NCI-H460 (cell line): ENCODE results near the gene VSTM2B. TPM values are rescaled to one million over a fixed set of nuclear protein-coding genes. Genes with fewer than 3 reads are reported as not detected.
"Not testable (repeated sequence)": the region's sequence is repeated elsewhere in the genome, so short reads cannot be mapped to it uniquely, and the experiment has no call there.

ENCODE experiments used
- DNase-seq: peaks from one replicate; pipeline ENCODE4 v3.0.0-alpha.2; 2016; ENCODE audit warnings: low read depth; ENCODE audit errors: extremely low read depth
- polyA plus RNA-seq: library from polyadenylated mRNA; depleted of rRNA; stranded (reverse); fragments of >200 nt; gene quantifications from 2 replicates; pipeline ENCODE4 v1.2.3, GENCODE V29; 2014; cell fraction: nucleus; rRNA removed
- total RNA-seq: library from RNA; depleted of rRNA; stranded (reverse); fragments of >200 nt; shearing (Covaris generic); gene quantifications from 2 replicates; pipeline ENCODE4 v1.2.3, GENCODE V29; 2014; rRNA removed

The VSTM2B gene
- total RNA-seq = not detected in 2 replicates
- not detected in 2 replicates for polyA plus RNA-seq

DNA sequence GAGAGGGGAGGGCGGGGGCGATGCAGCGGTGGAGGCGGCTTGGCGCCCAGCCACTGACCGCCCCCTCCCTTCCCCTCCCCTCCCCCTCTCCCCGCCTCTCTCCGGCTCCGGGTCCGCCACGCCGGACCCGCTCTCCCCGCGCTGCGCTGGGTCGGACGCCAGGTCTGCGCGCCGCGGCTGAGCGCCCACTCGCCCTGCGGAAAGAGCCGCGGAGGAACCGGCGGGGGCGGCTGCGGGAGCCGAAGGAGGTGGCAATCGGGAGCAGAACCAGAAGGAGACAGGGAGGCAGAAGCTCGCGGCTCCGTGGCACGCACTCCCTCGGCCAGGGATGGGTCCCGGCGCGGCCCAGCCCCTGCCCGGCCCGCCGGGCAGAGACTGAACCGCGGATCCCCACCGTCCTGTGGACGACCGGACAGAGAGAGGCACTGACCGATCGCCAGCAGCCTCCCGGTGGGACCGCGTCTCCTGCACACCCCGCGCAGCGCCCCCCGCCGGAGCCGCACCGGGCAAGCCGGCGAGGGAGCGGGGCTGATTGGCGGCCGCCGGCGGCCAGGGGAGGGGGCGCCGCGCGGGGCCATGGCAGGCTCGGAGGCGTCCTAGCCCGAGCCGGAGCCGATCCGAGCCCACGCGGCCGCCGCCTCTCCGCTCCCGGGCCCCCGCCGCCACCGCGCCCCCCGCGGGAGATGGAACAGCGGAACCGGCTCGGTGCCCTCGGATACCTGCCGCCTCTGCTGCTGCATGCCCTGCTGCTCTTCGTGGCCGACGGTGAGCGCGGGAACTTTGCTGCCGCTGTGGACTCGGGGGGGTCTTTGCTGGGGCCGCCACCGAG is at the start of gene VSTM2B:
TSS of gene VSTM2B (plus strand) at position 94 of the 829 bp plus-strand sequence. CDS start at position 684, 590 bp downstream.
- no peak for DNase-seq

DNA sequence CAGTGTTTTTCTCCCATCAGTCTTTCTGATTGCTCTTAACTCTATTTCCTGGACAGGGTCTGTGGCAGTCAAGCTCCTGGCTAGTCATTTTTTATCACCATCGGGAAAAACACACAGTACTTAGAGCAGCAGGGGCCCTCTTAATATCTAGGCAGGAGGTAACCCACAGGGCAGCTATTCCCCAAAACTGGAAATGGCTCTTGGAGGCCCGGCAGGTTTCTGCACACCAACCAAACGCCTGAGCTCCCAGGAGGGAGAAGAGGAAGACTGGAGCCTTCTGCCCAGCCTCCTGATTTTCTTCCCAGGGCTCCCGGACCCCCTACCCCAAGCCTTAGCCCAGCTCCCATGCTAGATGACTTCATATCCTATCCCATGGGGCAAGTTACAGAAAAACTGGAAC is 49.3 kb upstream of the VSTM2B start:
- DNase-seq = no peak

DNA sequence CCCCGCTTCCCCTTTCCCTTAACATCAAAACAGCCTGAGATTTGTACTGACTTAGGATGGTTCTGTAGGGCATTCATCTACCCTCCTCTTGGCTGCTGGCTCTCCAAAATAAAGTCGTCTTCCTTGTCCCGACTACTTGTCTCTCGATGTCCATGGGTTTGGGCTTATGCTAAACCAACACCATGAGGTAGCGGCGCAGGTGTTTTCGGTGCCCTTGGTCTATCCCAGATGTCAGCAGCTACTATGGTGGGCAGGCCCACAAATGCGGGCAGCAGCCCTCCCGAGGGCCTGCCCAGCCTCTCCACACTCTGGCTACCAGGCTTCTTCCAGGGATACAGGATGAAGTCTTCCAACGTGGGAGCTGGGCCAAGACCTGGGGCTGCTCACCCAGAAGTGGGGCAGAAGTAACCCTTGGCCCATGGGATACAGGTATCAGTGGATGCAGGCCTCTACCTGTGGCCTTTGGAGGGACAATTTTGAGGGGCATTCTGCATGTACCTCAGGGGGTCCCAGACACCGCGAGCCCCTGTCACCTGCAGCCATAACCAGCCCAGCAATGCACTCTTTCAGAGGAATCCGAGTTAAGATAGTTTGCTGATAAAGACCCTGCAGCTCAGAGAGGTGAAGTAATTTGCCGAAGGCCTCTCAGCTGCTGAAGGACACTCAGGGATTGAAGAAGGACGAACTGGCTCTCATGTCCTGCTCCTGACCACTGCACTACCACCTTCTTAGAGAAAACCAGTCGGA is 47.8 kb upstream of the VSTM2B start:
- DNase-seq = no peak

DNA sequence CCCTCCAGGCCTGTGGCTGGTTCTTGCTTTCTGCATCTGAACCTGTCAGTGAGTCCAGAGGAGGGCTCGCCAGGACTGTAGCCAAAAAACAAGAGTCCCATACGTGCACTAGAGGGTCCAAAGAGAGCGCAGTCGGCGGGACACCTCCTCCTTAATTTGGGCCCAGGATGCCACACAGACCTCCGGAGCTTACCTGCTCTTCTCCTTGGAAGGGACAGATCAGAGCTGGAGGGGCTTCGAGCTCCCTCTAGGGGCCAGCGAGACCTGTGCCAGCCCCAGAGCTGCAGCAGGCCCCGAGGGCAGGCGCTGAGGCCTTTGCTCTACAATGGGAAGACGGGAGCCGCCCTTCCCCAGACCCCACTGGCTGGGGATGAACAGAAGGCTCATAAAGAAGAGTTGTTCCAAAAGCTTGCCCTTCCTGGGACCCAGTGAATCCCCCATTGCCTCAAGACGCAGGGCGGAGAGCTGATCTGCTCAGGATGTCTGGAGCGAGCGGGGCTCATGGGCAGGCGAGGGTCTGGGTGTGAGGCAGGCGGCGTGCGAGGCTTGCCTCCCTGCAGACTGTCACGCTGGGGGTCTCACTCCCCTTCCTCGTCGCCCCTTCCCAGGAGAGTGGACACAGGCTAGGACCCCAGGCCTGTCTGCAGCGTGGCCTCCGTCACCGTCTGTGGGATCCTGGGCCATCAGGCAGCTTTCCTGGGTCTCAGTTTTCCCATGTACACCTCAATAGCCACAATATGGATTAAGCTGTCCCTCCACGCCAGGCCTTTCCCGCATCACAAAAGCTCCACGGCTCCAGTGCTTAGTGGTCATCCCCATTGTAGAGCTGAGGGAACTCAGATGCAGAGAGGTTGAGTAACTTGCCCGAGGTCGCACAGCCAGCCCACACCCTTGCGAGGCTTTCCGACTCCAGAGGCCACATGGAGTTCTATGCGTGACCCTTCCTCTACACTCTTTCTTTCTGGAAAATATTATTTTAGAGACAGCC is 46.9 kb upstream of the VSTM2B start:
- no peak for DNase-seq

DNA sequence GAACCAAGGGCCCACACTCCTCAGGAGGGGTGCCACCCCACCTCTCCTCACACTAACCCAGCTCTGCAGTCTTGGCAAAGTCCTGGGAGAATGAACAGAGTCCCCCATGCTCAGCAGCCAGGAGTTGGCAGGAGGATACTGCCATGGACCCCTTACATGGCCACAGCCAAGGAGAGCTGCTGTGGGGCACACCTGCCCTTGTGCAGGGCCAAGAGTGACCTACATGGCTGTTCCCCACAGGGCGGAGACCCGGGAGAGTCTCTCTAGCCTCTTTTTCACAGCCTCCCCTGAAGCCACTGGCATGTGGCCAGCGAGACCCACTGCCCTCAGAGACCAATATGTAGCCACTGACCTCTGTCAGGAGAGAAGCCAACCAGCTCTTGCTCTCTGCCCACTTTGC is 45.9 kb upstream of the VSTM2B start:
- DNase-seq = no peak

DNA sequence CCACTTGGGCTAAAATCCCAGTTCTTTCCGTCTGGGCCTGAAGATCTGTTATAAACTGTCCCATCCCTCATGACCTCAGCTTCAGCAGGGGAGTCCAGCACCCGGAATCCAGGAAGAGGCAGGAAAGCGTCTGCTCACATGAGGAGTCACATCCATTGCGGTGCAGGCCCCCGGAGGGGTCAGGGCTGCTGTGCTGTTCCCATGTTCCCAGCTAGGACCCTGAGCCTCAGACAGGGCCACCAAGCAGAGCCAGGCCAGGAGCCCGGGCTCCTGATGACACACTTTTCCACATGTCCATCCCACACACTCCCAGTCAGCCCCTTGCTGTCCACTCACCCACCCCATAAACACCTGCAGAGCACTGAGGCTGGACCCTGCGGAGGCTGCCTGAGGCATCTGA is 45.3 kb upstream of the VSTM2B start:
- no peak for DNase-seq

DNA sequence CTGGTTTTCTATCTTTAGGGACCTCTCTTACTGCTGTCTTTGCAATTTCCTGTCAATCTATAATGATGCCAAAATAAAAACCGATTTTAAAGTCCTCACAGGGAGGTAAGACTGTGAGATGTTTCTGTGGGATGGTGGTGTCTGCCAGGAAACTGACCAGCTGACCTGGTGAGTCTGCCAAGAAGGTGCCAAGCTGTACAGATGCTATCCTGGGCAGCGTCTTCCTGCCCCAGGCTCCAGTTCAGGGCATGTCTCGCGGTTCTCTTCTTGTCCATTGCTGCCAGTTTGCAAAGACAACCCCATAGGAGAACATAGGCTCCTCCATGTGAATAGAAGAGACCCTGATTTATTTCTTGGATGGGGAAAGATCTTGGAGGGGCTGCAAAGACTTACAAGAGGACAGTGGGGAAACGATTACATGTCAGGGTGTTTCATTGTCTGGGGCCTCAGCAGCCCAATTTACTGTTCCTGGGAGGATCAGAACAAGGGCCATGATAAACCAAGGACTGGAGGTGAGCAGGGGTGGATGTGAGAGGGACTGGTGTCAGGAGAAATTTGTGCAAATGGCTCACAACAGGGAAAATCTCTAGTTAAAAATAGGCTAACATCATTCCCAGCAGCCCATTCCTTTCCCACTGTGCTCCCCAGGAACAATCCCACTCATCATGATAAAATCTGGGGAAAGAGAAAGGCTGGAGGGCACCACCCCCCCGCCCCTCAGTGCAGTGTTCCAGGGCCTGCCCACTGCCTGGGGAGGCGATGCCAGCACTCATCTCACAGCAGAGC is 42.7 kb upstream of the VSTM2B start:
- no peak for DNase-seq

DNA sequence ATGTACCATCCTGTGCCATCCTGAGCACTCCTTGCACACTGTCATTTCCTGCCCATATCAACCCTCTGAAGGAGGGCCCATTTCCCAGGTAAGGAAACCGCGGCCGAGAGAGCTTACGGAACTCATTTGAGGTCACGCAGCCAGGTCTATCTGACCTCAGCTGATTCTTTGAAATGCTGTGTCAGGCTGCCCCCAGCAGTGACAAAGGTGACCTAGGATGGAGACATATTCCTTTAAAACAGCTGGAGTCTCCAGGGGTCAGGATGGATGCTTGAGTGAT is 42.2 kb upstream of the VSTM2B start:
- no peak for DNase-seq

DNA sequence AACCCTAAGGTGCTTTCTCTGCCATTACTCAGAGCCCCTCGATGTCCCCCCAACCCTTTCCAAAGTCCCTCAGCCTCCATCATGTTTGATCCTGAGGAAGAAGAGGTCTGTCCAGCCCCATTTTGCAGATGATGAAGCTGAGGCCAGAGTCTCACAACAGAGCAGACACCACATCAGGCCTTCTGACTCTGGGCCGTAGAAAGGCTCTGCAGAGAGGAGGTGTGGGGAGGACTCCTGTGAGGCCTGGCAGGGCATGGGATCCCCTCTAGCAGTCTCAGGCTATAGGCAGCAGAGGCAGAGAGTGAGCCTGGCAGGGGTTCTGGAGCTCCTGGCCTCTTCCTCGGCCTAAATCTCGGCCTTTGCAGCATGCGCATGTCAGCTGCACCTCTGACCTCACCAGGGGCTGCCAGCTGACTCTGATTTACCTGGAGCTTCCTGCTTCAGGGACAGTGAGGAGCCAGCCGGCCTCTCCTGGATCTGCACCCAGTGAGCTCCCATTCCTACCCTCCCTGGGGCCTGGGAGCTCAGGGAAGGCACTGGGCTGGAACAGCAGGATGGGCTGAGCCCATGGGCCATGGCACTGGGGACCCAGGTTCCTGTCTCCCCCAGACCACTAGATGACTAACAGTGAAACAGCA is 41.7 kb upstream of the VSTM2B start:
- DNase-seq = no peak

DNA sequence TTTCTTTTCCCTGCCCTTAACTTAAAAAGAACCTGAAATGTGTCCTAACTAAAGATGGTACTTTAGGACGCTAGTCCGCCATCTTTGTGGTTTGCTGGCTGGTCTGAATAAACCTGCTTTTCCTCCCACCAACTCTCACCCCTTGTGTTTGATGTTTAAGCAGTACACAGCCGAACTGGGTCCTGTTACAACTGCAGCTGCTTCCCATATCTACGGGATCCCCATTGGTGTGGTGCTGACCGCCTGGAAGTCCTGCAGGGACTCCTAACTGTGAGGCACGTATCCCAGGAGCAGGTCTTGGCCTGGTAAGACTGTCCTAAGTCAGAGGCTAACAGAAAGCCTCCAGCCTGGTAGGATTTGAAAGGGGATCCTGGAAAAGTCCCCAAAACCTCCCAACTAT is 40.9 kb upstream of the VSTM2B start:
- DNase-seq = no peak

DNA sequence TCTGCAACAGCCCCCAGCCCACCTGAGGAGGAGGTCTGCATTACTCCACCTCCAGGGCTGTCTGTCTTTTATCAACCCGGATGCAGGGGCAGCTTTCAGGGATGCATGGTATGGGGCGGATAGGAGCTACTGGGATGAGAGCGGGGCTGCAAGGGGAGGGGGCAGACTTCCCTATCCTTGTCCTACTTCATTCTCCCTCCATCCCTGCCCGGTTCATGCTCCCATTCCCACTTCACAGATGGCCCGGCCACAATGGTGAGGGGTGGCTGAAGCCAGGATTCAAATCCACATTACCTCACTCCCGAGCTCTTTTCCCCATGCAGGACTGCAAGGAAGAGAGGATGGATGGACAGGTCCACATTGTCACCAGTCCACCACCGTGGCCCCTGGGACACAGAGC is 40.5 kb upstream of the VSTM2B start:
- DNase-seq = no peak

DNA sequence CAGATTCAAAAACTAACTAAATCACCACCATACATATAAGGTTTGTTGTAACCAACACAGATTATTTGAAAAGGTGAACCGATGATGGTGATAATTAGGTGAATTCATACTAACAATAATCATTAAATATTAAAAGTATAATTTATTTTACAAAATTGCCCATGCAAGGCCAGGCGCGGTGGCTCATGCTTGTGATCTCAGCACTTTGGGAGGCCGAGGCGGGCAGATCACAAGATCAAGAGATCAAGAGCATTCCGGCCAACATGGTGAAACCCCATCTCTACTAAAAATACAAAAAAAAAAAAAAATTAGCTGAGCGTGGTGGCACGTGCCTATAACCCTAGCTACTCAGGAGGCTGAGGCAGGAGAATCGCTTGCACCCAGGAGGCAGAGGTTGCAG is 38.8 kb upstream of the VSTM2B start:
- DNase-seq = not testable (repeated sequence)

DNA sequence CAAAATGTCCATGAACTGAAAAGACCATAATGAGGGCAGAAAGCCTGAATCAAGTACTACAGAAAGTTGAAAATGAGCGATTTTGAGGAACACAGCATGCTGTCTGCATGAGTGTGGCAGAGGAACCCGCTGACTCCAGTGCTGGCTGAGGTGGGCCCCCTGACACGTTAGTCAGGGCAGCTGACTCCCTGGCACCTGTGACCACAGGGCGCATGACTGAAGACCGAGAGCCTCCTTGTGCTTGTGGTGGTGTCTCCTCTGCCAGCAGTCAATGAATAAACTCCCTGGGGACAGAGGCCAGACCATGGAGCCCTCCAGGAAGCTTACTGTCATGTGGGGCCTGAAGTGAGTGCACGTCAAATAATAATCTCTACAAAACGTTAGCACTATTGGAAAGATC is 38.4 kb upstream of the VSTM2B start:
- no peak for DNase-seq

DNA sequence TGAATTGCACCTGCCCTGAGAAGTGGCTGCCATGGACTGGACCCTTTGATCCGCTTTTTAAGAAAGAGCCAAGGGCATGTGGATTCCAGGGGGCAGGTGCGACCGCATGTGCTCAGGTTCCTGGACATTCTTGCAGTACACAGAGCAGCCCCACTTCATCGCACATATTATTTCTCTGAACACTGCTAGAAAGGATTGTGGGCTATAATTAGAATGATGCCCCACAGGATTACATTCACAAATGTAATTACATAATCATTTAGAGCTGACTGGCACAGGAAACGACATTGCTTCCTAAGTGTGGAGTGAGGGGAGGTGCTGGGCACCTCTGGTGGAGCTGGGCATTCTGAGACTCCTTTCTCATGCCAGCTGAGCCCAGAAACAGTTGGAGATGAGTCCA is 37.5 kb upstream of the VSTM2B start:
- no peak for DNase-seq

DNA sequence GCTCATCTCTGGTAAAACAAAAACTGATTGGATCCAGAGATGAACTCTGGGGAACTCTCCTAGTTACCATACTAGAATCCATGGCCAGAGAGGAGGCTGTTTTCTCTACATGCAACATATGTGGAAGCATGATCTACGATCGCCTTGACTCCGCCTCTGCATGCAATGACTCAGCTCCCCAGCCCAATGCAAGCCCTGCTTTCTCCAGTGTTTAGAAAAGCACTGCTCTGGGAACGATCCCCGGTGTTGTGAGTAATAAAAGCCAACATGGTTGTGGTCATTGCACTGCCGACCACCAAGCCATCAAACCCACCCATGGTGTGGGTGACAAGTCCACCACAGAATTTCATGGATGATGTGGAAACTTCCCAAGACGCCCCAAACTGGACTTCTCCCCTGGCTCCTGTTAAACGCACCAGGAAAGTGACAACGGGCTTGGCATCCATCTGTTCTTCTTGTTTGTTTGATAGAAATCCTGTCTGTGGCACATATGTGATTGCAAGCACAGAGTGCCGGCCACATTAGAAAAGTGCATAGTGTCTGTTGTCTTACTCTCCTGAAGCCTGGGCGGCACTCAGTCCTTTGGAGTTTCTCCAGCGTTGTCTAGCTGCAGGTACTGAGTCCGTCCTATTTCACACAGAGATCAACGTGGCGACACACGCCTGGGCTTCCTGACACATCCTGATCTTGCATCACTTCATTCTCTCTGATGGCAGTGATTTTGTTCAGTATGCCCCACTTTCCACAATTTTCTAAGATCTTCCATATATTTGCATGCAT is 36.4 kb upstream of the VSTM2B start:
- DNase-seq = no peak

DNA sequence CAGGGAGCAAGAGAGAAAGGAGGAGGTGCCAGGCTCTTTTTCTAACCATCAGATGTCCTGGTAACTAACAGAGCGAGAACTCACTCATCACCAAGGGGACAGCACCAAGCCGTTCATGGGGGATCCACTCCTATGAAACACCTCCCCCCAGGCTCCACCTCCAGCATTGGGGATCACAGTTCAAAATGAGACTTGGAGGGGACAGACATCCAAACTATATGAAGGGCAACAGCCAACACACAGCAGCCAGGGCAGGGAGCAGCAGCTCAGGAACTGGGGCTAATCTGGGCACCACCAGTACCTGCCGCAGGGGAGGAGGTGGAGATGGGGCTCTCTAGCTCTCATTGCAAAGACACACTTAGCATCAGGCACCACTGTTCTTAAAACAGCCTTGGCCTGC is 34.3 kb upstream of the VSTM2B start:
- DNase-seq = no peak

DNA sequence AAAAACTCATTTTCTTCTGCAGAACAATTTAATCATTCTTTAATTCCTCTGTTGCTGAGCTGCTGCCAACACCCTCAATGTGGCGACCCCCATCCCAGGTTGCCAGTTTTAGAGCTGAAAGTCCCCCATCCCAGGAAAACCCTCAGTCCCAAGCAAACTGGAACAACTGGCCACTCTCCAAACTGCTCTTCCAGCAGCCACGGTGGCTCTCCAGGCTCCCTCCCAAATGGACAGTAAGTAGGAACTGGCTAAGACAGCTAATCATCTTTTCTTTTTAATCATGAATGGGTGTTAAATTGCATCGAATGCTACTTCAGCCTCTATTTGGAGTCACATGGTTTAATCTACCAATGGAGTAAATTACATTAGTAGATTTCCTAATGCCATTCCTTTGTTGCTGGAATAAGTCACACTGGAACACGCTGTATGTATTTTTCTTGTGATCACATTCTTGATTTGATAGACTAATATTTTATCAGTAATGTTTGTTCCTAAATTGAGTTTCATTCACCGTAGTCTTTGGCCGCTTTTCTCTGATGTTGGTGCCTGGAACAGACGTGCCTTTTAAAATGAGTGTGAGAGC is 33.7 kb upstream of the VSTM2B start:
- DNase-seq = no peak

DNA sequence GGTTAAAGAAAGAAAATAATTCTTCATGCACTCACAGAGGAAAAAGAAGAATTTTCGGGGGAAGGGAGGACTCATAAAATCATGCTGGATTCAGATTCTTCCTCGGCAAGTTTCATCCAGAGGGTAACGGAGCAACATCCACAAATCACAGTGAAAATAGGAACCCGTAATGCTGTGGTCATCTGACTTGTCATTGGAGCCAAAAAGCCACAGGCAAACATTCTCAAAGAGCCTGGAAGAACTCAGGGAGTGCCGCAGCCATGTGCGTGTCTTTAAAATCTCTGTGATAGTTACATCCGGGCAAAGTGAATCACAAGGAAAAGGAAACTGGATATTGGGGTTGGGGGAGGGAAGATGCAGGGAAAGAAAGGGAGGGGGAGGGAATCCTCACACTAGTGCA is 33.0 kb upstream of the VSTM2B start:
- no peak for DNase-seq

DNA sequence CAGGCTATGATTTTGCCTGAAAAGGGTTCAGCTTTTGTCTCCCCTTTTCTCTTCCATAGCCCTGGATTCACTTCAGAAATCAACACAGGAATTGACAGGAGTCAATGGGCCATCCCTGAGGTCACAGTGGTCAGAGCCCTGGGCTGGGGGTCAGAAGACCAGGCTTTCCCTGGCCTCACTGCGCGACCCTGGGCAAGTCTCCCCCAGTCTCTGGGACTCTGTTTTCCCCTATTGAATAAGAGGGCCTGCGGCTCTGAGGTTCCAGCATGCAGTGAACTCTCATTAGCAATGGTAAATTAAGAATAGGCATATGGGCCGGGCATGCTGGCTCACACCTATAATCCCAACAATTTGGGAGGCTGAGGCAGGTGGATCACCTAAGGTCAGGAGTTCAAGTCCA is 30.7 kb upstream of the VSTM2B start:
- no peak for DNase-seq
